H9 (cell line): ENCODE measurements around the gene DCP1A. TPM values are rescaled to one million over a fixed set of nuclear protein-coding genes. Genes with fewer than 3 reads are reported as not detected.

Experiments used
- DNase-seq: peaks from one replicate; pipeline ENCODE4 v3.0.0-alpha.2; 2017
- H2AFZ ChIP-seq: one replicate; pipeline ENCODE4 v1.6.1; 2013; ENCODE audit warnings: mild to moderate bottlenecking, low read length, control low read depth, moderate library complexity
- H2AK5ac ChIP-seq: 2 replicates; pipeline ENCODE4 v1.6.1; 2013; ENCODE audit warnings: low read length, control low read depth, mixed read lengths; ENCODE audit not compliant: insufficient read length
- H2BK120ac ChIP-seq: one replicate; pipeline ENCODE4 v1.6.1; 2013; ENCODE audit warnings: low read depth, mild to moderate bottlenecking, low read length, control low read depth, inconsistent platforms; ENCODE audit not compliant: poor library complexity, severe bottlenecking
- H2BK12ac ChIP-seq: 2 replicates; pipeline ENCODE4 v1.6.1; 2013; ENCODE audit warnings: low read length, control low read depth, mixed read lengths, low read depth; ENCODE audit not compliant: insufficient read length
- H2BK15ac ChIP-seq: 2 replicates; pipeline ENCODE4 v1.6.1; 2013; ENCODE audit warnings: low read depth, low read length, control low read depth
- H2BK20ac ChIP-seq: one replicate; pipeline ENCODE4 v1.6.1; 2013; ENCODE audit warnings: low read depth, mild to moderate bottlenecking, low read length, control low read depth, inconsistent platforms; ENCODE audit not compliant: poor library complexity, severe bottlenecking
- H2BK5ac ChIP-seq: 2 replicates; pipeline ENCODE4 v1.6.1; 2013; ENCODE audit warnings: low read length, control low read depth, mixed read lengths; ENCODE audit not compliant: insufficient read length
- H3K14ac ChIP-seq: 2 replicates; pipeline ENCODE4 v1.6.1; 2013; ENCODE audit warnings: low read length, control low read depth; ENCODE audit not compliant: insufficient read depth
- H3K18ac ChIP-seq: 2 replicates; pipeline ENCODE4 v1.6.1; 2013; ENCODE audit warnings: low read depth, mild to moderate bottlenecking, mixed read lengths, low read length, control low read depth; ENCODE audit not compliant: insufficient read length
- H3K23ac ChIP-seq: 2 replicates; pipeline ENCODE4 v1.6.1; 2013; ENCODE audit warnings: low read length, control low read depth, mixed read lengths, low read depth; ENCODE audit not compliant: insufficient read length
- H3K23me2 ChIP-seq: 2 replicates; pipeline ENCODE4 v1.6.1; 2013; ENCODE audit warnings: low read depth, mild to moderate bottlenecking, mixed read lengths, low read length, control low read depth; ENCODE audit not compliant: insufficient read length, poor library complexity, severe bottlenecking
- H3K27ac ChIP-seq: 2 replicates; pipeline ENCODE4 v1.5.1; 2013; ENCODE audit warnings: low read length, control low read depth, mixed read lengths, low read depth; ENCODE audit not compliant: insufficient read length
- H3K27me3 ChIP-seq: 2 replicates; pipeline ENCODE4 v1.6.1; 2013; ENCODE audit warnings: low read length, control low read depth, inconsistent platforms; ENCODE audit not compliant: insufficient read depth
- H3K4ac ChIP-seq: 2 replicates; pipeline ENCODE4 v1.6.1; 2013; ENCODE audit warnings: low read depth, mild to moderate bottlenecking, control low read depth, inconsistent platforms, low read length, moderate library complexity
- H3K4me1 ChIP-seq: 2 replicates; pipeline ENCODE4 v1.6.1; 2013; ENCODE audit warnings: low read length, control low read depth, inconsistent platforms; ENCODE audit not compliant: insufficient read depth
- H3K4me2 ChIP-seq: 2 replicates; pipeline ENCODE4 v1.6.1; 2013; ENCODE audit warnings: low read length, control low read depth, mixed read lengths; ENCODE audit not compliant: insufficient read length, insufficient read depth
- H3K56ac ChIP-seq: 2 replicates; pipeline ENCODE4 v1.6.1; 2013; ENCODE audit warnings: low read depth, mild to moderate bottlenecking, mixed read lengths, low read length, control low read depth; ENCODE audit not compliant: insufficient read length
- H3K79me1 ChIP-seq: 2 replicates; pipeline ENCODE4 v1.6.1; 2013; ENCODE audit warnings: low read depth, mild to moderate bottlenecking, moderate library complexity, low read length, control low read depth, inconsistent platforms; ENCODE audit not compliant: insufficient read depth, poor library complexity, severe bottlenecking
- H3K79me2 ChIP-seq: 2 replicates; pipeline ENCODE4 v1.6.1; 2013; ENCODE audit warnings: low read length, control low read depth, inconsistent platforms; ENCODE audit not compliant: insufficient read depth
- H3K9ac ChIP-seq: 2 replicates; pipeline ENCODE4 v1.6.1; 2013; ENCODE audit warnings: low read length, control low read depth, mixed read lengths; ENCODE audit not compliant: insufficient read length; ENCODE audit errors: extremely low read depth
- H3K9me3 ChIP-seq: one replicate; pipeline ENCODE4 v1.6.1; 2013; ENCODE audit warnings: low read depth, low read length, inconsistent platforms; ENCODE audit not compliant: control insufficient read depth
- H3T11ph ChIP-seq: one replicate; pipeline ENCODE4 v1.6.1; 2013; ENCODE audit warnings: mild to moderate bottlenecking, low read length, control low read depth, inconsistent platforms
- H4K20me1 ChIP-seq: one replicate; pipeline ENCODE4 v1.6.1; 2013; ENCODE audit not compliant: control insufficient read depth, insufficient read length, insufficient read depth
- H4K5ac ChIP-seq: 2 replicates; pipeline ENCODE4 v1.6.1; 2013; ENCODE audit warnings: low read depth, mild to moderate bottlenecking, mixed read lengths, low read length, control low read depth; ENCODE audit not compliant: insufficient read length
- H4K8ac ChIP-seq: replicated peaks from 2 replicates; pipeline ENCODE4 v1.6.1; 2013; ENCODE audit warnings: low read length, control low read depth, mixed read lengths, low read depth; ENCODE audit not compliant: insufficient read length
- H4K91ac ChIP-seq: 2 replicates; pipeline ENCODE4 v1.6.1; 2013; ENCODE audit warnings: low read depth, mild to moderate bottlenecking, moderate library complexity, mixed read lengths, low read length, control low read depth; ENCODE audit not compliant: insufficient read length
- H3K27ac Mint-ChIP-seq, 3 experiments: 2 replicates in 2 of 3; 3 replicates in 1 of 3; pipeline ENCODE4 v1.8.0; 2020 to 2021; ENCODE audit warnings: mixed read lengths in 3 of 3, mild to moderate bottlenecking in 1 of 3, moderate library complexity in 1 of 3
- H3K27me3 Mint-ChIP-seq: 2 replicates; pipeline ENCODE4 v1.8.0; 2021; ENCODE audit warnings: low read depth, mild to moderate bottlenecking, moderate library complexity, mixed read lengths
- H3K36me3 Mint-ChIP-seq, 3 experiments: 2 replicates in 2 of 3; 3 replicates in 1 of 3; pipeline ENCODE4 v1.8.0; 2020 to 2021; ENCODE audit warnings: low read depth in 3 of 3, mixed read lengths in 3 of 3; ENCODE audit not compliant: insufficient read depth in 1 of 3
- H3K4me1 Mint-ChIP-seq, 2 experiments: 2 replicates each; pipeline ENCODE4 v1.8.0; 2020; ENCODE audit warnings: mixed read lengths in 2 of 2
- H3K4me3 Mint-ChIP-seq, 2 experiments: 2 replicates in 1 of 2; 3 replicates in 1 of 2; pipeline ENCODE4 v1.8.0; 2020 to 2021; ENCODE audit warnings: mild to moderate bottlenecking in 2 of 2, mixed read lengths in 2 of 2, moderate library complexity in 1 of 2
- H3K9me3 Mint-ChIP-seq, 2 experiments: 2 replicates in 1 of 2; 3 replicates in 1 of 2; pipeline ENCODE4 v1.8.0; 2020; ENCODE audit warnings: mild to moderate bottlenecking in 2 of 2, mixed read lengths in 2 of 2, moderate library complexity in 1 of 2
- CTCF ChIP-seq: fragments of 200-600 bp; sonication (generic); conservative IDR thresholded peaks from 3 replicates; pipeline ENCODE4 v1.8.0; 2021; ENCODE audit warnings: antibody characterized with exemption, mild to moderate bottlenecking
- WGBS: extraction: QIAGEN DNeasy Blood & Tissue Kit; methylation state at CpG from one replicate; pipeline ENCODE4 v1.1.7; 2013; ENCODE audit warnings: missing lambda C conversion rate, low lambda C conversion rate, mixed read lengths; ENCODE audit not compliant: insufficient read length; ENCODE audit errors: extremely low coverage; 5-methylcytosine and 5-hydroxymethylcytosine counted together
- total RNA-seq: library from RNA; stranded (reverse); gene quantifications from 2 replicates; pipeline ENCODE4 v1.2.1, GENCODE V29; 2021

The DCP1A gene
- total RNA-seq, 1 experiment from 2014 or later: 17.8 TPM

GRCh38 chr3:53346922-53347260 lies 452 bp downstream of the DCP1A start:
- Mint-ChIP-seq H3K4me1 (peaks cover 14 to 16% of the 10 kb centered on the region in 2 experiments), H3K27ac (peak overlapping the region; percentile 98 to 99 (median 98)), H3K36me3 (peaks cover 13 to 26% (median 25%) of the 10 kb centered on the region in 3 experiments; a peak in 6 of 7 replicates), H3K9me3 (no peaks in the 10 kb centered on the region), H3K4me3 (peak overlapping the region; percentile 99 to 100), H3K27me3 (no peaks in the 10 kb centered on the region)
- H3K9me3 ChIP-seq: no peaks in the 10 kb centered on the region
- H3K27ac ChIP-seq: peak overlapping the region; percentile 3
- H3K79me1 ChIP-seq: no peaks in the 10 kb centered on the region
- no peak overlapping the region for H2BK20ac ChIP-seq
- H3K4me1 ChIP-seq: no peaks in the 10 kb centered on the region
- H2BK15ac ChIP-seq: no peak overlapping the region
- peaks cover 3% of the 10 kb centered on the region; the same call in 1 of the 2 replicates for H3K79me2 ChIP-seq
- H2AK5ac ChIP-seq: no peak overlapping the region
- no peak overlapping the region for H3T11ph ChIP-seq
- peak overlapping the region; percentile 94 for H3K9ac ChIP-seq
- no peak overlapping the region for H3K23ac ChIP-seq
- H3K18ac ChIP-seq: peak overlapping the region; percentile 71
- no peak overlapping the region for H4K91ac ChIP-seq
- WGBS: no CpG with 5 or more reads among the region's 11 CpGs
- H3K14ac ChIP-seq: 0 out of 2 replicates have a peak overlapping the region, but pooled peaks have one; percentile 33
- no peak overlapping the region for H3K4ac ChIP-seq
- H3K23me2 ChIP-seq: peaks cover 4% of the 10 kb centered on the region
- no peak overlapping the region for H4K5ac ChIP-seq
- no peak overlapping the region for H3K56ac ChIP-seq
- H4K20me1 ChIP-seq: no peaks in the 10 kb centered on the region
- no peak for TF ChIP-seq CTCF
- H2BK12ac ChIP-seq: no peak overlapping the region
- DNase-seq: no peak
- no peaks in the 10 kb centered on the region for H3K27me3 ChIP-seq
- no peak overlapping the region for H4K8ac ChIP-seq
- no peak overlapping the region for H2BK120ac ChIP-seq
- peak overlapping the region; percentile 82 for H3K4me2 ChIP-seq
- H2AFZ ChIP-seq: no peak overlapping the region
- H2BK5ac ChIP-seq: no peak overlapping the region
